HG03095 (cell line): ENCODE results near the gene ELOVL3.

Source experiments
- ATAC-seq: cut with Tn5 transposase; IDR thresholded peaks from one replicate; pipeline ENCODE4 v1.9.1; 2021; ENCODE audit warnings: moderate library complexity; ENCODE audit not compliant: unreplicated experiment

ELOVL3 gene

GRCh38 chr10:102226542-102226870 is 407 bp downstream of the ELOVL3 start:
- ATAC-seq = no peak

- no peak for ATAC-seq
Observed at GRCh38 chr10:102227050-102227449, 951 bp downstream of the ELOVL3 start.

- ATAC-seq = no peak
Observed at GRCh38 chr10:102229810-102230263, 3.7 kb downstream of the ELOVL3 start.

GRCh38 chr10:102230264-102230860 is 4.3 kb downstream of the ELOVL3 start:
- ATAC-seq = no peak

- ATAC-seq = no peak
Observed at GRCh38 chr10:102230861-102231356, 4.8 kb downstream of the ELOVL3 start.

- ATAC-seq = no peak
Observed at GRCh38 chr10:102231357-102232318, 5.5 kb downstream of the ELOVL3 start.

GRCh38 chr10:102233997-102234396 is 7.9 kb downstream of the ELOVL3 start:
- ATAC-seq = no peak

GRCh38 chr10:102234888-102235597 is 8.9 kb downstream of the ELOVL3 start:
- ATAC-seq = no peak

GRCh38 chr10:102235598-102235920 is 9.5 kb downstream of the ELOVL3 start:
- no peak for ATAC-seq

GRCh38 chr10:102236006-102236405 is 9.9 kb downstream of the ELOVL3 start:
- ATAC-seq = no peak

GRCh38 chr10:102237711-102238252 is 11.7 kb downstream of the ELOVL3 start:
- ATAC-seq = no peak

- ATAC-seq = no peak
Observed at GRCh38 chr10:102240467-102241031, 14.4 kb downstream of the ELOVL3 start.

GRCh38 chr10:102241032-102241443 is 14.9 kb downstream of the ELOVL3 start:
- ATAC-seq = no peak

GRCh38 chr10:102241444-102242117 is 15.5 kb downstream of the ELOVL3 start, which contains the start of gene PITX3:
Gene PITX3 (minus strand): TSS chr10:102241512. CDS start chr10:102232080, 9,432 bp downstream.
- peak; percentile 40 for ATAC-seq

- no peak for ATAC-seq
Observed at GRCh38 chr10:102242118-102242485, 16.0 kb downstream of the ELOVL3 start.

- ATAC-seq = no peak
Observed at GRCh38 chr10:102243309-102243708, 17.2 kb downstream of the ELOVL3 start.

GRCh38 chr10:102245082-102245931 is 19.2 kb downstream of the ELOVL3 start, which contains the start of gene GBF1:
Gene GBF1 (plus strand): TSS chr10:102245532. CDS start chr10:102258939, 13,407 bp downstream.
- peak; percentile 86 for ATAC-seq

- peak; percentile 2 for ATAC-seq
Observed at GRCh38 chr10:102245932-102246251, 19.8 kb downstream of the ELOVL3 start.

- no peak for ATAC-seq
Observed at GRCh38 chr10:102246261-102246660, 20.2 kb downstream of the ELOVL3 start.
